PFSK-1 (cell line): ENCODE data around the gene IFITM2.

Experiments used
- POLR2AphosphoS5 ChIP-seq: IDR thresholded peaks from 2 replicates; pipeline ENCODE4 v1.6.1; 2012; ENCODE audit warnings: low read depth, mild to moderate bottlenecking, control low read depth, low read length, moderate library complexity
- TAF1 ChIP-seq: IDR thresholded peaks from 2 replicates; pipeline ENCODE4 v1.6.1; 2012; ENCODE audit warnings: low read length, control low read depth, borderline replicate concordance; ENCODE audit not compliant: insufficient read depth
- TF ChIP-seq, protein P1 (sequence below), 2 experiments: IDR thresholded peaks; 2 replicates each; pipeline versions ENCODE4 v1.6.1 to v1.8.0; 2011 to 2012; ENCODE audit warnings: low read depth in 2 of 2, low read length in 2 of 2, control low read depth in 1 of 2, inconsistent platforms in 1 of 2, mild to moderate bottlenecking in 1 of 2, moderate library complexity in 1 of 2; ENCODE audit not compliant: insufficient read depth in 1 of 2

DNA sequence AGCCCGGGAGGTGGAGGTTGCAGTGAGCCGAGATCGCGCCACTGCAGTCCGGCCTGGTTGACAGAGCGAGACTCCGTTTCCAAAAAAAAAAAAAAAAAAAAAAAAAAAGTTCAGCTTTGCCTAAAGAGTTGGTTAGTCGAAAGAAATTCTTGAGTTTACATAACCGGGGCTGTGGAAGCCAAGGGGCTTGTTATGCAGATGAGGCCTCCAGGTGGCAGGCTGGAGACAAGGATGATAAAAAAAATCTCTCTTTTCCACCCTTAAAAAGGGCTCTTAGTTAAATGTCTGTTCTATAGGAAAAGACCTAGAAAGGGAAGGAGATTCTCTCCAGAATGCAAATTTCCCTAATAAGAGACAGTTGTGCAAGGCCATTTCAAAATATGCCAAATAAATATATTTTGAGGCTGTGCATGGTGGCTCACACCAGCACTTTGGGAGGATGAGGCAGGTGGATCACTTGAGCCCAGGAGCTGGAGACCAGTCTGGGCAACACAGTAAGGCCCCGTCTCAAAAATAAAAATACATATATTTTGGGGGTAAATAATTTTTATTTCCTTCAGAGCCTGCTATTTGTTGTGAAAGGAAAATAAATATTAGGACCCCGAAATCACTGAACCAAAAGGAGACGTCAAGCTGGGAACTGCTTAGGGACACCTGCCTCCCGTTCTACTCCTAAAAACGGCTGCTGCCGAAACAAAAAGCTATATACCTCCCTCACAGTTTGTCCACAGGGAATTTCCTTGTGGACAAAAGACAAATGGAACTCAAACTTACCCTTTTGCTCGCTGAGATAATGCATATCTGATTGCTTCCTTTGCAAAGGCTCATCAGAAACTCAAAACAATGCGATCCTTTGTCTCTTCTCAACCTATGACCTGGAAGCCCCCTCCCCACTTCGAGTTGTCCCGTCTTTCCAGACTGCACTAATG lies 2.4 kb upstream of the IFITM2 start:
- TF ChIP-seq POLR2AphosphoS5 (no peak), TAF1 (no peak)
- TF ChIP-seq, protein P1, sequence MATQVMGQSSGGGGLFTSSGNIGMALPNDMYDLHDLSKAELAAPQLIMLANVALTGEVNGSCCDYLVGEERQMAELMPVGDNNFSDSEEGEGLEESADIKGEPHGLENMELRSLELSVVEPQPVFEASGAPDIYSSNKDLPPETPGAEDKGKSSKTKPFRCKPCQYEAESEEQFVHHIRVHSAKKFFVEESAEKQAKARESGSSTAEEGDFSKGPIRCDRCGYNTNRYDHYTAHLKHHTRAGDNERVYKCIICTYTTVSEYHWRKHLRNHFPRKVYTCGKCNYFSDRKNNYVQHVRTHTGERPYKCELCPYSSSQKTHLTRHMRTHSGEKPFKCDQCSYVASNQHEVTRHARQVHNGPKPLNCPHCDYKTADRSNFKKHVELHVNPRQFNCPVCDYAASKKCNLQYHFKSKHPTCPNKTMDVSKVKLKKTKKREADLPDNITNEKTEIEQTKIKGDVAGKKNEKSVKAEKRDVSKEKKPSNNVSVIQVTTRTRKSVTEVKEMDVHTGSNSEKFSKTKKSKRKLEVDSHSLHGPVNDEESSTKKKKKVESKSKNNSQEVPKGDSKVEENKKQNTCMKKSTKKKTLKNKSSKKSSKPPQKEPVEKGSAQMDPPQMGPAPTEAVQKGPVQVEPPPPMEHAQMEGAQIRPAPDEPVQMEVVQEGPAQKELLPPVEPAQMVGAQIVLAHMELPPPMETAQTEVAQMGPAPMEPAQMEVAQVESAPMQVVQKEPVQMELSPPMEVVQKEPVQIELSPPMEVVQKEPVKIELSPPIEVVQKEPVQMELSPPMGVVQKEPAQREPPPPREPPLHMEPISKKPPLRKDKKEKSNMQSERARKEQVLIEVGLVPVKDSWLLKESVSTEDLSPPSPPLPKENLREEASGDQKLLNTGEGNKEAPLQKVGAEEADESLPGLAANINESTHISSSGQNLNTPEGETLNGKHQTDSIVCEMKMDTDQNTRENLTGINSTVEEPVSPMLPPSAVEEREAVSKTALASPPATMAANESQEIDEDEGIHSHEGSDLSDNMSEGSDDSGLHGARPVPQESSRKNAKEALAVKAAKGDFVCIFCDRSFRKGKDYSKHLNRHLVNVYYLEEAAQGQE (IDR thresholded peaks at IDR 0.05; ENCODE audit: insufficient read depth in 1 of 2, low read depth in 2 of 2, low read length in 2 of 2) = no peak
